Measurements from ENCODE around the gene LRRC4B. TPM values are rescaled to one million over a fixed set of nuclear protein-coding genes. Genes with fewer than 3 reads are reported as not detected.
"Not testable (repeated sequence)": the region's sequence is repeated elsewhere in the genome, so short reads cannot be mapped to it uniquely, and the experiment has no call there.

LRRC4B gene
- total RNA-seq, 1 donor from 2014 or later: 78.3 TPM

DNA sequence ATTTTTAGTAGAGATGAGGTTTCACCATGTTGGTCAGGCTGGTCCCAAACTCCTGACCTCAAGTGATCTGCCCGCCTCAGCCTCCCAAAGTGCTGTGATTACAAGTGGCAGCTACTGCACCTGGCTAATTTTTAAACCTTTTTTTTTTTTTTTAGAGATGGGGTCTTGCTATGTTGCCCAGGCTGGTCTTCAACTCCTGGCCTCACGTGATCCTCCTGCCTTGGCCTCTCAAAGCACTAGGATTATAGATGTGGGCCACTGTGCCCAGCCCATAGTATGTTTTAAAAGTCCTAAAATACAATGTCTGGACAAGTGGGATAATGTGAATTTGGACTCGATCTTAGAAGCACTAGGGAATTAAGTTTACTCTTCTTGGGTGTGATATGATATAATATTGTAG is 8.5 kb upstream of the LRRC4B start:
- not testable (repeated sequence) for DNase-seq (ENCODE audit: low spot score in 2 of 2); FAIRE-seq

GRCh38 chr19:50573741-50574461 is 5.7 kb upstream of the LRRC4B start:
- no peak for DNase-seq (ENCODE audit: low spot score in 2 of 2)
- no peak for FAIRE-seq

DNA sequence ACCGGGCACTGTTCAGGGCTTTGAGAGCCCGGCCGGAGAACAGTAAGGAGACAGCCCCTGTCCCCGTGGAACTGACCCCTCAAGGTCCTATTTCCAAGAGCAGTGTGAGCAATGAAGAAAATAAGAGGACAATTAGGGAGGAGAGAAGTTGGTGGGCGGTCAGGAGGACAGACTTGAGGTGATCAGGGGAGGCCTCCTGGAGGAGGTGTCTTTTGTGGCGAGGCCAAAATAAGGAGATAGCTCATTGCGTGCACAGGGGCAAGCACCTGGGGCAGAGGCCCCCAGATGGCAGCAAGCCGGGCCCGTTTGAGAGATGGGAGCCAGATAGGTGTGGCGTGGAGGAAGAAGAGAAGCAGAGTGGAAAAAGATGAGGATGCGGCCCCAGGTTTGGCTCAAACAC is 2.8 kb upstream of the LRRC4B start:
- FAIRE-seq (no peak), DNase-seq (ENCODE audit: low spot score in 2 of 2) (no peak)

- no peak for FAIRE-seq
- no peak for DNase-seq (ENCODE audit: low spot score in 2 of 2)
These were observed 1.8 kb upstream of the LRRC4B start for GRCh38 chr19:50569938-50570540.

DNA sequence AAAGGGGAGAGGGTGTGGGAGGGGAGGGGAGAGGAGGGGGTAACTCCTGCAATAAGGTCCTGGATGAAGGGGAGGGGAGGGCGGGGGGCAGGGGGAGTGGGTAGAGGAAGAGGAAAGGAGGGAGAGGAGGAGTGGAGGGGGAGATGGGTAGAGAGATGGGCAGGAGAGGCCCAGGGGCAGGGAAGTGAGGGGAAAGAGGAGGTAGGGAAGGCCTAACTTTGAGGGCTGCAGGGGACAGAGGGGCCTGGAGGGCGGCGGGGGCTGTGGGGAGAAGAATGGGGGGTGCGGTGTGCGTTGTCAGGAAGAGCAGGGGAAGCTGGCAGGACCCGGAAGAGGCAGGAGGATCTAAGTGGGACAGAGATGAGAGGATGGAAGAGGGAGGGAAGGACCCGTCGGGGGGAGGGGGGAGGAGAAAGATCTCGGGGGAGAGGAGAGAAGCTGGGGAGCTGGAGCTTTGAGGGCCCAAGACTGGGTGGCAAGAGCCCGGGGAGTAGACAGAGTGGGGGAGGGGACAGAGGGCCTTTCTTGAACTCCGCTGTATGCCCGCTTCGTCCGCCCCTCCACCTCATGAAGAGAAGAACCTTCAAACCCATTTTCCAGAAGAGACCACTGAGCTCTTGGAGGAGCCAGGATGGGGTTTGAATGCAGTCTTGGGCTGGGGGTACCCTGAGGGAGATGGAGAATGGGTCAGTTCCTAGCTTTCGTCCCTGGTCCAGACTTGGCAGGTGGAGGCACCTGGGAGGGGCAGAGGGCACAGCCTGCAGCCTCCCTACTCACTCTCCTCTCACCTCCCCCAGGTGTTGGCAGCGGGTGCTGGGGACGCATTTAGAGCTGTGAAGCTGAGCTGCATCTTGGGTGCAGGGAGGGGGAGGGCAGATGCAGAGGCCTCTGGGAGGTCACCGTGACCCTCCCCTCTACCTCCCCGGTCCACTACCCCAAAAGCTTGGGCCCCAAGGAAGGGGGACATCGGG is 778 bp upstream of the LRRC4B start:
- FAIRE-seq (no peak), DNase-seq (ENCODE audit: low spot score in 2 of 2) (peak in 1 of 2 donors; percentile 13)

DNA sequence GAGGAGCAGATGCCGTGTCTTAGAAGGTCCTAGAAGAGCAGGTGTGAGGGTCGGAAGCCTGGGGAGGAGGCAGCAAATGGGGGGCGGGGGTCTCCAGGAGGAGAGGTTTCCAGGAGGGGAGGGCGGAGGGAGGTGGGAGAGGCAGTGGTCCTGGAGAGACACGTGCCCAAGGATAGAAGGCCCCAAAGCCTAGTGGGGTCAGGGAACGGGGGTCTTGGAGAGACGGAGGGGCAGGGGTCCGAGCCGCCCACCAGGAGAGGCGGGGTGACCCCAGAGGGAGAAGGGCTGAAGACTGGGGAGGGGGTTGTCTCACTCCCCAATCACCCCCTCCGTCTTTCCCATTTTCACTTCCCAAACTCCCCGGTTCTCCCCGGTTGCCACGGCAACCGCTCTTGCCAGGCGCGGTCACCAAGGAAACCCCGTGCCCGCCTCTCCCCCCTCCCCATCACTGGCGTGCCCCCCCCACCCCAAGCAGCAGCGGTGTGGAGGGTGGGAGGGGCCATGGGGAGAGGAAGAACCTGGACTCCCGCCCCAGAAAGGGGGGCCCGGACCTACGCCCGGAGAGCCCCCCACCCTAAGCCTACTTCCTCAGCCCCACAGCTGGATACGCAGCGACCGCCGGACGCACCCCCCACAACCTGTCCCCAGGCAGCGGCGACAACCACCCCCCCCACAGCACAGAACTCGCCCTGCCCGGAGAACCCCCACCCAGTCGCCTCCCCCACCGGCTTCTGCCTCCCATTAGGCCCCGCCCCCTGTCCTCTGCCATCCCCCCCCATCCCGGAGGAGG is 988 bp downstream of the LRRC4B start:
- FAIRE-seq: no peak
- DNase-seq (ENCODE audit: low spot score in 2 of 2): peak; percentile 65 to 74

GRCh38 chr19:50565984-50566903 is 2.0 kb downstream of the LRRC4B start:
- peak; percentile 70 to 75 for DNase-seq (ENCODE audit: low spot score in 2 of 2)
- no peak for FAIRE-seq

GRCh38 chr19:50564229-50565105 is 3.8 kb downstream of the LRRC4B start:
- FAIRE-seq: no peak
- no peak for DNase-seq (ENCODE audit: low spot score in 2 of 2)

DNA sequence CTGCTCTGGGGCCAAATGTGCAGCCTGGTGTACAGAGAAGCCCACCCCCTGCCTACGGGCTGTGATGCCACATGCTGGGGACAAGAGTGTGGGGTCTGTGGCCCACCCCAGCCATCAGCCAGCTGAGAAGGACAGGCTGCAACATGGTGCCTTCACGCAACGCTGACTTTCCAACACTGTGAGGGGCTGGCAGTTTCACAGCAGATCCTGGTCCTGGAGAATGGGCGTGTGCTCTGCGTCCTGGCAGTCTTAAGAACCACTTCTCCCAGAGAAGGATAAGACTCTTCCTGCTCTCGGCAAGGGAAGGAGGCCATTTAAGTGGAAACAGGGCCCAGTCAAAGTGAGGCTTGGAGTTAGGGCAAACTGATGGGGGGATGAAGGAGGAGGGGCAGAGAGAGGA is 4.6 kb downstream of the LRRC4B start:
- DNase-seq (ENCODE audit: low spot score in 2 of 2) (no peak), FAIRE-seq (no peak)

GRCh38 chr19:50562996-50563395 is 5.2 kb downstream of the LRRC4B start:
- DNase-seq (ENCODE audit: low spot score in 2 of 2) (no peak), FAIRE-seq (no peak)

DNA sequence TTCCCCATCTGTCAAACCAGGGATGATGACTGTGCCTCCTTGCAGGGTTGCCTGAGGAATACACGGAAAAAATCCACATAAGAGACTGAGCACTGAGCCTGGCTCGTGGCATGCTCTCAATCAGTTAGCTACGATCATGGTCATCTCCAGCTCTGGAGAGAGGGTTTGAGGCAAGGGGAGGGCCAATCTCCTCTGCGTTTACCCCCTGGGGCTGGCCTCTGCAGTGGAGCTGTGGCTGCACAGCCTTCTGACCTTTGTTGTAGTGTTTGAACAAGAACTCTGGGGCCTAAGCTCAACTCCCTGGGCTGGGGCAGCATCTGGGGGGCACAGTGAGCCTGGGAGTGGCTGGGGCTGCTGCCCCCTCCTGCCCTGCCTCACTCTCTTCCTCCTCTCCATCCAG is 5.9 kb downstream of the LRRC4B start:
- no peak for DNase-seq (ENCODE audit: low spot score in 2 of 2)
- no peak for FAIRE-seq

GRCh38 chr19:50559636-50560035 is 8.6 kb downstream of the LRRC4B start:
- no peak for FAIRE-seq

GRCh38 chr19:50558449-50558848 is 9.8 kb downstream of the LRRC4B start:
- FAIRE-seq: no peak
- no peak for DNase-seq (ENCODE audit: low spot score in 2 of 2)

More at GRCh38 chr19:50559636-50560035, 8.6 kb downstream of the LRRC4B start:
- no peak for DNase-seq (ENCODE audit: low spot score in 2 of 2)

DNA sequence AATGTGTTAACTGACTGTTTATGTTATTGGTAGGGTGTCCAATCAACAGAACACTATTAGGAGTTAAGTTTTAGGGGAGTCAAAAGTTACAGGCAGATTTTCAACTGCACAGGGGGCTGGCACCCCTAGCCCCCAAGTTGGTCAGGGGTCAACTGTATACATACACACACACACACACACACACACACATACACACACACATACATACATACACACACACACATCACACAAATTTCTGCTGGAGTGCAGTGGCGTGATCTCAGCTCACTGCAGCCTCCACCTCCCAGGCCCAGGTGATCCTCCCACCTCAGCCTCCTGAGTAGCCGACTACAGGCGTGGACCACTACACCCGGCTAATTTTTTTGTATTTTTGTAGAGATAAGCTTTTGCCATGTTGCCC is 10.2 kb downstream of the LRRC4B start:
- no peak for DNase-seq (ENCODE audit: low spot score in 2 of 2)
- no peak for FAIRE-seq

DNA sequence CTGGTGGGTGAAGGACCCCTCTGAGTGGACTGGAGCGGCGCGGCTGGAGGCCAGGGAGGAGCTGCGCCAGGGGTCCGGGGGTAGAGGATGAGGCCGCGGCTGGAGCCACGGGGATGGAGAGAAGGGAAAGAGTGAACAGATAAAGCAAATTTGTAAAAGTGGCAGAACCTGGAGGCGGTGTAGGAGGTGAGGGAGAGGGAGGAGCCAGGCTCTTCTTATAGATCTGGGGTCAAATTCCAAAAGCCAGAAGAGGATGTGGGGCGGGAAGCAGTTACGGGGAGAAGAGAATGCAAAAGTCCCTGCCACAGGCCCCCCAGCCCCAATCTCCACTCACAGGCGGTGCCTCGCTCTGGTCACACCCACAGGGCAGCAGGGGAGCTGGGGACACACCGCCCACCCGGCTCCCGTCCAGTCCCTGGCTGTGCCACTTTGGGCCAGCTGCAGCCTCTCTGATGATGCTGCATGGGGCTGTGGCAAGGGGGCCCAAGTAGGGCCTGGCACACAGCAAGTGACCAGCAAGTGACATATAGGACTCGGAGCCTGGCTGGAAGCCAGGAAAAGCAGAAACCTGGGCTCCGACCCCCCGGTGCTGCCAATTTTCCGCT is 11.1 kb downstream of the LRRC4B start:
- DNase-seq (ENCODE audit: low spot score in 2 of 2) (no peak), FAIRE-seq (no peak)

GRCh38 chr19:50556282-50557008 is 11.8 kb downstream of the LRRC4B start:
- peak; percentile 73 to 84 for DNase-seq (ENCODE audit: low spot score in 2 of 2)
- FAIRE-seq: no peak

Measured in frontal cortex (tissue), 4 donors.